H1 (cell line): Measurements from ENCODE around the gene BAK1. TPM values are rescaled to one million over a fixed set of nuclear protein-coding genes. Genes with fewer than 3 reads are reported as not detected.
A peak's percentile ranks its signal among the peaks of the same experiment; 100 is the strongest.

Source experiments
- CTCF ChIA-PET: fragments of 300-600 bp; sonication (Branson Sonifier 250); formaldehyde crosslinking; loops from one replicate; lab custom pipeline; 2021; ENCODE audit not compliant: partially characterized antibody; lab: Charles Lee
- POLR2A ChIA-PET: fragments of 300-600 bp; sonication (Branson Sonifier 250); formaldehyde crosslinking; loops from one replicate; lab custom pipeline; 2021; ENCODE audit warnings: inconsistent platforms; ENCODE audit not compliant: partially characterized antibody; lab: Charles Lee
- DNase-seq, 2 experiments: peaks; one replicate each; pipeline versions ENCODE4 v3.0.0 to v3.0.0-alpha.2; 2010 to 2022; ENCODE audit warnings: low spot score in 2 of 2, low read depth in 1 of 2, mixed read lengths in 1 of 2
- FAIRE-seq: peaks from 2 replicates; lab custom pipeline; 2011; peaks lifted over from hg19 to GRCh38; lab: Jason Lieb, UNC
- H2AFZ ChIP-seq: 2 replicates; pipeline ENCODE4 v1.8.1; 2012; ENCODE audit warnings: low read length, inconsistent platforms
- H2AK5ac ChIP-seq: 2 replicates; pipeline ENCODE4 v1.6.1; 2013; ENCODE audit warnings: low read depth, low read length
- H2BK120ac ChIP-seq: replicated peaks from 2 replicates; pipeline ENCODE3; 2013; ENCODE audit warnings: low read depth, low read length, inconsistent platforms
- H2BK12ac ChIP-seq: 2 replicates; pipeline ENCODE4 v1.6.1; 2013; ENCODE audit warnings: low read depth, low read length
- H2BK15ac ChIP-seq: 2 replicates; pipeline ENCODE4 v1.6.1; 2013; ENCODE audit warnings: low read length
- H2BK20ac ChIP-seq: 2 replicates; pipeline ENCODE4 v1.6.1; 2013; ENCODE audit warnings: low read length
- H2BK5ac ChIP-seq: 2 replicates; pipeline ENCODE4 v1.6.1; 2013; ENCODE audit warnings: low read depth, low read length
- H3K14ac ChIP-seq: 2 replicates; pipeline ENCODE4 v1.6.1; 2013; ENCODE audit warnings: inconsistent platforms; ENCODE audit not compliant: insufficient read length
- H3K18ac ChIP-seq: 2 replicates; pipeline ENCODE4 v1.6.1; 2013; ENCODE audit warnings: low read length; ENCODE audit errors: extremely low read depth
- H3K23ac ChIP-seq: 2 replicates; pipeline ENCODE4 v1.6.1; 2013; ENCODE audit warnings: inconsistent platforms; ENCODE audit not compliant: insufficient read length
- H3K23me2 ChIP-seq: 2 replicates; pipeline ENCODE4 v1.6.1; 2013; ENCODE audit warnings: low read depth, low read length
- H3K27ac ChIP-seq: 2 replicates; pipeline ENCODE4 v1.6.1; 2011; ENCODE audit warnings: low read depth, low read length, inconsistent platforms
- H3K27me3 ChIP-seq, 4 experiments: replicated peaks in 1 of 4; 1 replicate in 1 of 4; 2 replicates in 3 of 4; pipeline versions ENCODE4 v1.6.1 to v1.8.1; 2011 to 2013; ENCODE audit warnings: low read length in 3 of 4, mild to moderate bottlenecking in 3 of 4, inconsistent platforms in 2 of 4, mixed read lengths in 2 of 4, moderate library complexity in 1 of 4; ENCODE audit not compliant: control insufficient read depth in 3 of 4, insufficient read depth in 3 of 4; ENCODE audit errors: extremely low read depth in 1 of 4
- H3K36me3 ChIP-seq, 4 experiments: 2 replicates each; pipeline versions ENCODE4 v1.6.1 to v1.8.1; 2011 to 2013; ENCODE audit warnings: mild to moderate bottlenecking in 4 of 4, low read length in 3 of 4, moderate library complexity in 2 of 4, control low read depth in 1 of 4, inconsistent platforms in 1 of 4; ENCODE audit not compliant: insufficient read depth in 4 of 4, control insufficient read depth in 2 of 4
- H3K4ac ChIP-seq: replicated peaks from 2 replicates; pipeline ENCODE3; 2013; ENCODE audit warnings: low read length, low read depth, mixed read lengths, inconsistent platforms; ENCODE audit not compliant: insufficient read length
- H3K4me1 ChIP-seq, 4 experiments: replicated peaks in 1 of 4; 1 replicate in 1 of 4; 2 replicates in 3 of 4; pipeline versions ENCODE4 v1.6.1 to v1.8.1; 2011 to 2013; ENCODE audit warnings: low read length in 3 of 4, inconsistent platforms in 2 of 4, mixed read lengths in 1 of 4; ENCODE audit not compliant: insufficient read depth in 4 of 4, control insufficient read depth in 3 of 4
- H3K4me2 ChIP-seq, 2 experiments: 2 replicates each; pipeline versions ENCODE4 v1.6.1 to v1.8.1; 2011 to 2013; ENCODE audit warnings: low read depth in 2 of 2, low read length in 2 of 2, control low read depth in 1 of 2, inconsistent platforms in 1 of 2, mild to moderate bottlenecking in 1 of 2; ENCODE audit not compliant: insufficient read depth in 1 of 2
- H3K4me3 ChIP-seq, 4 experiments: fragments of 200-600, 300-600 bp in 1 of 4; sonication (generic), shearing (Covaris generic), sonication (Bioruptor Twin) in 1 of 4; 2 replicates each; pipeline versions ENCODE4 v1.5.1 to v1.8.1; 2011 to 2016; ENCODE audit warnings: low read length in 4 of 4, low read depth in 3 of 4, control low read depth in 2 of 4, inconsistent platforms in 2 of 4, mild to moderate bottlenecking in 2 of 4, mixed read lengths in 1 of 4, moderate library complexity in 1 of 4; ENCODE audit not compliant: insufficient read depth in 2 of 4; ENCODE audit errors: extremely low read depth in 1 of 4
- H3K56ac ChIP-seq: replicated peaks from 2 replicates; pipeline ENCODE3; 2013; ENCODE audit warnings: low read depth, mild to moderate bottlenecking, mixed read lengths, low read length, inconsistent platforms; ENCODE audit not compliant: insufficient read length
- H3K79me1 ChIP-seq: 2 replicates; pipeline ENCODE4 v1.6.1; 2013; ENCODE audit warnings: low read depth, low read length, control low read depth
- H3K79me2 ChIP-seq, 2 experiments: 2 replicates each; pipeline versions ENCODE4 v1.6.1 to v1.8.1; 2012 to 2013; ENCODE audit warnings: low read length in 2 of 2, mild to moderate bottlenecking in 2 of 2, inconsistent platforms in 1 of 2; ENCODE audit not compliant: insufficient read depth in 2 of 2, control insufficient read depth in 1 of 2
- H3K9ac ChIP-seq, 4 experiments: replicated peaks in 1 of 4; 1 replicate in 1 of 4; 2 replicates in 3 of 4; pipeline versions ENCODE4 v1.6.1 to v1.8.1; 2011 to 2013; ENCODE audit warnings: low read depth in 3 of 4, low read length in 3 of 4, control low read depth in 2 of 4, mild to moderate bottlenecking in 2 of 4, moderate library complexity in 2 of 4, inconsistent platforms in 1 of 4; ENCODE audit errors: extremely low read depth in 1 of 4
- H3K9me3 ChIP-seq, 2 experiments: 2 replicates each; pipeline versions ENCODE4 v1.6.1 to v1.8.1; 2012 to 2013; ENCODE audit warnings: mild to moderate bottlenecking in 2 of 2, moderate library complexity in 2 of 2, control low read depth in 1 of 2, inconsistent platforms in 1 of 2, low read depth in 1 of 2, low read length in 1 of 2, mixed read lengths in 1 of 2; ENCODE audit not compliant: insufficient read depth in 2 of 2
- H4K20me1 ChIP-seq, 2 experiments: replicated peaks in 1 of 2; 2 replicates each; pipeline versions ENCODE3 to v1.8.1; 2011 to 2013; ENCODE audit warnings: inconsistent platforms in 2 of 2, low read length in 2 of 2, mild to moderate bottlenecking in 1 of 2; ENCODE audit not compliant: insufficient read depth in 2 of 2, control insufficient read depth in 1 of 2
- H4K5ac ChIP-seq: 2 replicates; pipeline ENCODE4 v1.6.1; 2013; ENCODE audit warnings: low read length, low read depth, mixed read lengths, inconsistent platforms; ENCODE audit not compliant: insufficient read length
- H4K8ac ChIP-seq: 2 replicates; pipeline ENCODE4 v1.8.0; 2013; ENCODE audit warnings: mild to moderate bottlenecking, moderate library complexity, low read length, inconsistent platforms; ENCODE audit not compliant: insufficient read depth; ENCODE audit errors: extremely low read depth
- H4K91ac ChIP-seq: replicated peaks from 2 replicates; pipeline ENCODE3; 2013; ENCODE audit warnings: low read length, mixed read lengths, inconsistent platforms; ENCODE audit not compliant: insufficient read length
- ASH2L ChIP-seq: fragments of 200-600, 300-600 bp; sonication (generic); IDR thresholded peaks from one replicate; pipeline ENCODE4 v1.7.1; 2017; ENCODE audit warnings: low read length
- BACH1 ChIP-seq: IDR thresholded peaks from 2 replicates; pipeline ENCODE4 v1.6.1; 2012; ENCODE audit warnings: low read length, improper control_type of control experiment
- CBX5 ChIP-seq: fragments of 300-800, 300-1000 bp; sonication (generic); IDR thresholded peaks from 2 replicates; pipeline ENCODE4 v1.7.1; 2016; ENCODE audit warnings: antibody characterized with exemption, low read length, low read depth
- FOSL1 ChIP-seq: IDR thresholded peaks from 2 replicates; pipeline ENCODE4 v1.6.1; 2011; ENCODE audit warnings: mild to moderate bottlenecking, low read depth, low read length, moderate library complexity; ENCODE audit not compliant: insufficient read depth
- JUND ChIP-seq: IDR thresholded peaks from 2 replicates; pipeline ENCODE4 v1.6.1; 2011; ENCODE audit warnings: mild to moderate bottlenecking, improper control_type of control experiment, low read length
- KDM4A ChIP-seq: IDR thresholded peaks from one replicate; pipeline ENCODE4 v1.7.1; 2012; ENCODE audit warnings: low read depth, mild to moderate bottlenecking, moderate library complexity, low read length, inconsistent platforms; ENCODE audit not compliant: severe bottlenecking
- MAFK ChIP-seq: IDR thresholded peaks from 2 replicates; pipeline ENCODE4 v1.6.1; 2012; ENCODE audit warnings: low read depth, mild to moderate bottlenecking, improper control_type of control experiment, low read length
- PHF8 ChIP-seq: fragments of 200-600 bp; sonication (generic); conservative IDR thresholded peaks from 2 replicates; pipeline ENCODE4 v1.7.1; 2012; ENCODE audit warnings: low read depth, mild to moderate bottlenecking, inconsistent platforms, low read length, moderate library complexity
- TBP ChIP-seq: IDR thresholded peaks from 2 replicates; pipeline ENCODE4 v1.6.1; 2011; ENCODE audit warnings: low read depth, low read length, improper control_type of control experiment
- YY1 ChIP-seq: IDR thresholded peaks from 2 replicates; pipeline ENCODE4 v1.6.1; 2011; ENCODE audit warnings: low read depth, mild to moderate bottlenecking, low read length
- ZNF274 ChIP-seq: IDR thresholded peaks from 2 replicates; pipeline ENCODE4 v1.7.0; 2012; ENCODE audit warnings: low read length, borderline replicate concordance; ENCODE audit errors: extremely low read depth
- WGBS, 2 experiments: shearing (Covaris generic) in 1 of 2; methylation state at CpG; one replicate each; pipeline versions ENCODE4 v1.1.6 to v1.1.7; 2013 to 2015; ENCODE audit warnings: low lambda C conversion rate in 2 of 2, mixed read lengths in 2 of 2, inconsistent platforms in 1 of 2, low coverage in 1 of 2, missing lambda C conversion rate in 1 of 2; ENCODE audit not compliant: insufficient replicate concordance in 2 of 2, insufficient coverage in 1 of 2, insufficient read length in 1 of 2; ENCODE audit errors: extremely low coverage in 1 of 2, missing lambda C conversion rate in 1 of 2; 5-methylcytosine and 5-hydroxymethylcytosine counted together
- polyA plus RNA-seq, 7 experiments: library from polyadenylated mRNA; depleted of rRNA in 3 of 7; stranded (reverse) in 5 of 7; unstranded in 2 of 7; fragments of >200 nt in 5 of 7; fragments of 200-250 nt in 2 of 7; gene quantifications; 1 replicate in 5 of 7; 2 replicates in 1 of 7; 4 replicates in 1 of 7; pipeline versions ENCODE4 v1.2.1 to v1.2.3, GENCODE V29; 2011 to 2013; ENCODE audit warnings: missing spikeins in 2 of 7, mixed read lengths in 2 of 7
- total RNA-seq: library from RNA; stranded (reverse); fragmentation: NEBNext Ultra II Directional; extraction: Animal tissue kit (Norgen Biotek cat#: 25700); gene quantifications from 2 replicates; pipeline ENCODE4 v1.2.1, GENCODE V29; 2021
- TF ChIP-seq, protein P1 (sequence below): IDR thresholded peaks from 2 replicates; pipeline ENCODE4 v1.6.1; 2011; ENCODE audit warnings: low read length, improper control_type of control experiment

BAK1 gene
- total and polyA plus RNA-seq, 2 of the 8 experiments (the other 6 are each of a cell fraction or from before 2014, with no cell fraction given), result 43.3 to 43.4 TPM

DNA sequence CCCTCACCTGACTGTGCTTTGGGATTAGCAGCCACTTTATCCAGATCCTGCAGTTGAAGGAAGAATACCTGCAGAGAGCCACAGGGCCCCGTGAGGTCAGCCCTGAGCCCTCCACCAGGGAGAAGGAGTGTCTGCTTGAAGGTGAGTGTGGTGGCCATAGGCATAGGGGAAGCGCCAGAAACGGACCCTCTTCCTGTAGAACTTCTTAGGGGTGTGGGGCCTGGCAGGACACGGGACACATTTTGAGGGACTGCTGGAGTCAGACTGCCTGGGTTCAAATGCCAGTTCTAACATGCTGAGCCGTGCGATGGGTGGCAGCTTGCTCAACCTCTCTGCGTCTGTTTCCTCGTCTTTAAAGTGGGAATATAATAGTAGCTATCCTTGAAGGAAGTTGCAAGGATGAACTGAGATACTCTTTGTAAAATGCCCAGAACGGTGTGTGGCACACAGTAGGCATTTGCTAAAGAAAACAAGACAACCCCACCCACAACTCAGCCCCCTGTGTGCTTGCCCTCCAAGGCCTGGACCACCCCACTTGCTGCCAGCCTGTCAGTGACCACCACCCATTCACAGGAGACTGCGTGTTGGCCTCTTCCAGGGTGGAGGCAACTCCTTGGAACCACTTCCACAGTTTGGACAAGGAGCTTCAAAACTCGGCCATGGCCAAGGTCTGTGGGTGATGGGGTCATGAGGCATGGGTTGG is 4.8 kb upstream of the BAK1 start:
- 90% methylated on average over 11 of the region's 11 CpGs; no CpG with 5 or more reads in 1 of the 2 experiments for WGBS, 2 experiments
- Histone ChIP-seq H3K9ac (no peak overlapping the region), H2BK12ac (no peak overlapping the region), H2BK15ac (0 out of 2 replicates have a peak overlapping the region, but pooled peaks have one; percentile 46), H4K8ac (0 out of 2 replicates have a peak overlapping the region, but pooled peaks have one; percentile 19), H3K14ac (no peak overlapping the region), H3K79me2 (peaks cover 0 to under 1% of the 10 kb centered on the region in 2 experiments; a peak in 1 of 4 replicates), H2AFZ (no peak overlapping the region), H4K20me1 (no peaks in the 10 kb centered on the region), H2BK120ac (no peak overlapping the region), H3K9me3 (no peaks in the 10 kb centered on the region), H2BK20ac (no peak overlapping the region), H3K36me3 (no peaks in the 10 kb centered on the region), H4K5ac (no peak overlapping the region), H3K18ac (no peak overlapping the region), H3K4ac (no peak overlapping the region), H3K79me1 (no peaks in the 10 kb centered on the region), H4K91ac (peak overlapping the region; percentile 39), H3K4me3 (no peak overlapping the region), H3K27me3 (no peaks in the 10 kb centered on the region), H3K4me2 (no peak overlapping the region), H3K27ac (no peak overlapping the region), H3K4me1 (peaks cover under 1 to 8% (median 4%) of the 10 kb centered on the region in 4 experiments), H3K23ac (no peak overlapping the region), H2AK5ac (no peak overlapping the region), H2BK5ac (no peak overlapping the region; the same call in 1 of the 2 replicates), H3K56ac (no peak overlapping the region), H3K23me2 (no peaks in the 10 kb centered on the region)
- ChIA-PET POLR2A (interaction anchor here (1.6 to 2.2 kb wide), 2 partner anchors 23 to 127 kb away, joined by 3 to 10 read pairs; partner anchors contain the start of gene UQCC2), CTCF (interaction anchor here (0.6 to 9.2 kb wide), 27 partner anchors 10 to 182 kb away, joined by 3 to 131 read pairs (median 5); partner anchors contain the start of gene ITPR3)
- FAIRE-seq (no peak), DNase-seq (no peak)
- TF ChIP-seq CBX5 (no peak), FOSL1 (no peak), YY1 (no peak), PHF8 (no peak), JUND (no peak), BACH1 (no peak), ASH2L (no peak), TBP (no peak), ZNF274 (no peak), MAFK (no peak), KDM4A (no peak)
- TF ChIP-seq, protein P1, sequence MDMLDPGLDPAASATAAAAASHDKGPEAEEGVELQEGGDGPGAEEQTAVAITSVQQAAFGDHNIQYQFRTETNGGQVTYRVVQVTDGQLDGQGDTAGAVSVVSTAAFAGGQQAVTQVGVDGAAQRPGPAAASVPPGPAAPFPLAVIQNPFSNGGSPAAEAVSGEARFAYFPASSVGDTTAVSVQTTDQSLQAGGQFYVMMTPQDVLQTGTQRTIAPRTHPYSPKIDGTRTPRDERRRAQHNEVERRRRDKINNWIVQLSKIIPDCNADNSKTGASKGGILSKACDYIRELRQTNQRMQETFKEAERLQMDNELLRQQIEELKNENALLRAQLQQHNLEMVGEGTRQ, result no peak
